HepG2 (cell line): ENCODE data around the gene METTL5. TPM values are rescaled to one million over a fixed set of nuclear protein-coding genes. Genes with fewer than 3 reads are reported as not detected.

Experiments used
- AGO1 ChIP-seq: fragments of 200-400 bp; formaldehyde crosslinking; IDR thresholded peaks from 2 replicates; pipeline ENCODE4 v1.6.1; 2017; ENCODE audit warnings: mild to moderate bottlenecking, low read depth, low read length, moderate library complexity; ENCODE audit not compliant: poor library complexity, severe bottlenecking
- ARID5B ChIP-seq: IDR thresholded peaks from 2 replicates; pipeline ENCODE4 v1.4.0; 2020; ENCODE audit warnings: mild to moderate bottlenecking, missing genetic modification reagents
- ELF3 ChIP-seq: IDR thresholded peaks from 2 replicates; pipeline ENCODE4 v1.6.1; 2016; ENCODE audit warnings: missing genetic modification reagents, missing compliant biosample characterization
- MBD4 ChIP-seq: IDR thresholded peaks from 2 replicates; pipeline ENCODE4 v1.6.1; 2012; ENCODE audit warnings: low read length, inconsistent platforms, borderline replicate concordance
- PATZ1 ChIP-seq: sonication (generic); formaldehyde crosslinking; IDR thresholded peaks from 2 replicates; pipeline ENCODE4 v1.4.0; 2020; ENCODE audit warnings: missing genetic modification reagents
- THAP11 ChIP-seq: IDR thresholded peaks from 2 replicates; pipeline ENCODE4 v1.6.1; 2016; ENCODE audit warnings: missing biosample characterization, missing genetic modification reagents
- ZNF18 ChIP-seq: sonication (generic); formaldehyde crosslinking; IDR thresholded peaks from 2 replicates; pipeline ENCODE4 v1.8.0; 2022; ENCODE audit warnings: mild to moderate bottlenecking, missing genetic modification reagents; ENCODE audit not compliant: insufficient replicate concordance
- polyA plus RNA-seq, 8 experiments: library from polyadenylated mRNA; depleted of rRNA in 3 of 8; stranded (reverse) in 7 of 8; unstranded in 1 of 8; fragments of >200 nt; fragmentation: Illumina TruSeq in 4 of 8; extraction: Trizol in 4 of 8; gene quantifications; 2 replicates each; pipeline versions ENCODE4 v1.2.1 to v1.2.3, GENCODE V29; 2011 to 2016; ENCODE audit warnings: low read depth in 4 of 8, missing spikeins in 1 of 8, mixed read lengths in 1 of 8; ENCODE audit not compliant: insufficient read depth in 1 of 8
- total RNA-seq, 5 experiments: library from RNA; depleted of rRNA; stranded (reverse); fragments of >200 nt; fragmentation: Illumina TruSeq; extraction: Trizol; gene quantifications; 2 replicates each; pipeline ENCODE4 v1.2.3, GENCODE V29; 2016; ENCODE audit warnings: low read depth in 1 of 5
- TF ChIP-seq, protein P1 (sequence below): sonication (generic); formaldehyde crosslinking; IDR thresholded peaks from 2 replicates; pipeline ENCODE4 v1.8.1; 2023; ENCODE audit warnings: missing genetic modification reagents, mild to moderate bottlenecking, borderline replicate concordance
- TF ChIP-seq, protein P2 (sequence below): sonication (generic); formaldehyde crosslinking; IDR thresholded peaks from 2 replicates; pipeline ENCODE4 v1.5.0; 2020; ENCODE audit warnings: mild to moderate bottlenecking, missing genetic modification reagents, borderline replicate concordance
- TF ChIP-seq, protein P3 (sequence below): sonication (generic); formaldehyde crosslinking; IDR thresholded peaks from 2 replicates; pipeline ENCODE4 v1.4.0; 2020; ENCODE audit warnings: missing genetic modification reagents

The METTL5 gene
- total and polyA plus RNA-seq, 2 of the 13 experiments (the other 11 are each of a cell fraction or from before 2014, with no cell fraction given), result 50.7 to 95.1 TPM

DNA sequence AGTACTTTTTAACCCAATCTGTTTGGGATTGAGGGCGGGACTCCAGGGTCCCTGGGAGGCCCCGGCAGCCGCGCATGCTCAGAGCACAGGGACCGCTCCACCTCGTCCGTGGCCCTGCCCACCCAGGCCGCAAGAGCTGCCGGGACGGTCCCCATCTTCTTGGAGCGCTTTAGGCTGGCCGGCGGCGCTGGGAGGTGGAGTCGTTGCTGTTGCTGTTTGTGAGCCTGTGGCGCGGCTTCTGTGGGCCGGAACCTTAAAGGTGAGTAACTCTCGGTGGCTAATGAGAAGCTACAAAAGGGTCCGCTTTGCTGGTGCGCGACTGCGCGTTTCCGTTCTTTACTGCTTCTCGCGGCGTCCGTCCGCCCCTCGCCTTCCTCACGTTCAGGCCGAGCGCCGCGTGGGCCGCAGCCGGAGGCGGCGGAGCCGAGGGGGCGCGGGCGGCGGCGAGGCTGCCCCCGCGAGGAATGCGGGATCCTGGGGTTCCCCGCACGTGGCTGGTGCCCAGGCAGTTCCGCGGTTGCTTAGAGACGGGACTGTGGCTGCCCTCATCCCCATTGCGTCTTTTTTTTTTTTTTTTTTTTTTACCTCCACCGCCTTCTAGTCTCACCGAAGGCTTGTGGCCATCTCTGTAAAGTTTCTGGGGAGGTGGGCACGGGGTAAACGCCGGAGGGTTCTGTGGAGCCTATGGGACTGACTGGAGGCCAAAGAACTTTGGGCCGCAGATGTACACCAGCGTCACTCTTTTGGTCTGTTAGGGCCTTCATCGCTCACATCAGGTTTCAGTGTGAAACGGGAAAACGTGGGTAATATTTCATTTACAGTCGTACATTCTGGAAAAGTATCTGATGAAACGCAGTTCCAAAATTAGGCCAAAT lies 25.8 kb downstream of the METTL5 start, which contains the start of gene SSB (continued):
- TF ChIP-seq PATZ1 (CRISPR knock-in tag) (no peak), ARID5B (CRISPR knock-in tag) (peak; percentile 47), MBD4 (no peak), THAP11 (CRISPR knock-in tag) (peak; percentile 85), ELF3 (CRISPR knock-in tag) (peak; percentile 61), AGO1 (peak; percentile 60), ZNF18 (CRISPR knock-in tag) (peak; percentile 30)
- TF ChIP-seq, protein P1, sequence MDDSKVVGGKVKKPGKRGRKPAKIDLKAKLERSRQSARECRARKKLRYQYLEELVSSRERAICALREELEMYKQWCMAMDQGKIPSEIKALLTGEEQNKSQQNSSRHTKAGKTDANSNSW (CRISPR knock-in tag), result no peak; the same call in 1 of the 2 replicates
- TF ChIP-seq, protein P2, sequence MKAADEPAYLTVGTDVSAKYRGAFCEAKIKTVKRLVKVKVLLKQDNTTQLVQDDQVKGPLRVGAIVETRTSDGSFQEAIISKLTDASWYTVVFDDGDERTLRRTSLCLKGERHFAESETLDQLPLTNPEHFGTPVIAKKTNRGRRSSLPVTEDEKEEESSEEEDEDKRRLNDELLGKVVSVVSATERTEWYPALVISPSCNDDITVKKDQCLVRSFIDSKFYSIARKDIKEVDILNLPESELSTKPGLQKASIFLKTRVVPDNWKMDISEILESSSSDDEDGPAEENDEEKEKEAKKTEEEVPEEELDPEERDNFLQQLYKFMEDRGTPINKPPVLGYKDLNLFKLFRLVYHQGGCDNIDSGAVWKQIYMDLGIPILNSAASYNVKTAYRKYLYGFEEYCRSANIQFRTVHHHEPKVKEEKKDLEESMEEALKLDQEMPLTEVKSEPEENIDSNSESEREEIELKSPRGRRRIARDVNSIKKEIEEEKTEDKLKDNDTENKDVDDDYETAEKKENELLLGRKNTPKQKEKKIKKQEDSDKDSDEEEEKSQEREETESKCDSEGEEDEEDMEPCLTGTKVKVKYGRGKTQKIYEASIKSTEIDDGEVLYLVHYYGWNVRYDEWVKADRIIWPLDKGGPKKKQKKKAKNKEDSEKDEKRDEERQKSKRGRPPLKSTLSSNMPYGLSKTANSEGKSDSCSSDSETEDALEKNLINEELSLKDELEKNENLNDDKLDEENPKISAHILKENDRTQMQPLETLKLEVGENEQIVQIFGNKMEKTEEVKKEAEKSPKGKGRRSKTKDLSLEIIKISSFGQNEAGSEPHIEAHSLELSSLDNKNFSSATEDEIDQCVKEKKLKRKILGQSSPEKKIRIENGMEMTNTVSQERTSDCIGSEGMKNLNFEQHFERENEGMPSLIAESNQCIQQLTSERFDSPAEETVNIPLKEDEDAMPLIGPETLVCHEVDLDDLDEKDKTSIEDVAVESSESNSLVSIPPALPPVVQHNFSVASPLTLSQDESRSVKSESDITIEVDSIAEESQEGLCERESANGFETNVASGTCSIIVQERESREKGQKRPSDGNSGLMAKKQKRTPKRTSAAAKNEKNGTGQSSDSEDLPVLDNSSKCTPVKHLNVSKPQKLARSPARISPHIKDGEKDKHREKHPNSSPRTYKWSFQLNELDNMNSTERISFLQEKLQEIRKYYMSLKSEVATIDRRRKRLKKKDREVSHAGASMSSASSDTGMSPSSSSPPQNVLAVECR (CRISPR knock-in tag), result peak; percentile 94
- TF ChIP-seq, protein P3, sequence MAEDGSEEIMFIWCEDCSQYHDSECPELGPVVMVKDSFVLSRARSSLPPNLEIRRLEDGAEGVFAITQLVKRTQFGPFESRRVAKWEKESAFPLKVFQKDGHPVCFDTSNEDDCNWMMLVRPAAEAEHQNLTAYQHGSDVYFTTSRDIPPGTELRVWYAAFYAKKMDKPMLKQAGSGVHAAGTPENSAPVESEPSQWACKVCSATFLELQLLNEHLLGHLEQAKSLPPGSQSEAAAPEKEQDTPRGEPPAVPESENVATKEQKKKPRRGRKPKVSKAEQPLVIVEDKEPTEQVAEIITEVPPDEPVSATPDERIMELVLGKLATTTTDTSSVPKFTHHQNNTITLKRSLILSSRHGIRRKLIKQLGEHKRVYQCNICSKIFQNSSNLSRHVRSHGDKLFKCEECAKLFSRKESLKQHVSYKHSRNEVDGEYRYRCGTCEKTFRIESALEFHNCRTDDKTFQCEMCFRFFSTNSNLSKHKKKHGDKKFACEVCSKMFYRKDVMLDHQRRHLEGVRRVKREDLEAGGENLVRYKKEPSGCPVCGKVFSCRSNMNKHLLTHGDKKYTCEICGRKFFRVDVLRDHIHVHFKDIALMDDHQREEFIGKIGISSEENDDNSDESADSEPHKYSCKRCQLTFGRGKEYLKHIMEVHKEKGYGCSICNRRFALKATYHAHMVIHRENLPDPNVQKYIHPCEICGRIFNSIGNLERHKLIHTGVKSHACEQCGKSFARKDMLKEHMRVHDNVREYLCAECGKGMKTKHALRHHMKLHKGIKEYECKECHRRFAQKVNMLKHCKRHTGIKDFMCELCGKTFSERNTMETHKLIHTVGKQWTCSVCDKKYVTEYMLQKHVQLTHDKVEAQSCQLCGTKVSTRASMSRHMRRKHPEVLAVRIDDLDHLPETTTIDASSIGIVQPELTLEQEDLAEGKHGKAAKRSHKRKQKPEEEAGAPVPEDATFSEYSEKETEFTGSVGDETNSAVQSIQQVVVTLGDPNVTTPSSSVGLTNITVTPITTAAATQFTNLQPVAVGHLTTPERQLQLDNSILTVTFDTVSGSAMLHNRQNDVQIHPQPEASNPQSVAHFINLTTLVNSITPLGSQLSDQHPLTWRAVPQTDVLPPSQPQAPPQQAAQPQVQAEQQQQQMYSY (CRISPR knock-in tag), result no peak
